ENCODE measurements around the gene PTPN14.

PTPN14 gene

GRCh38 chr1:214568328-214568727 lies 16.9 kb upstream of the PTPN14 start:
- DNase-seq (ENCODE audit: low read depth): no peak

GRCh38 chr1:214567481-214567980 lies 16.1 kb upstream of the PTPN14 start:
- DNase-seq (ENCODE audit: low read depth): no peak

- DNase-seq (ENCODE audit: low read depth): peak; percentile 97
These were observed 15.0 kb upstream of the PTPN14 start for GRCh38 chr1:214566158-214567104.

- DNase-seq (ENCODE audit: low read depth): no peak
These were observed 13.9 kb upstream of the PTPN14 start for GRCh38 chr1:214565310-214565709.

GRCh38 chr1:214563881-214564280 lies 12.5 kb upstream of the PTPN14 start:
- DNase-seq (ENCODE audit: low read depth): peak; percentile 51

GRCh38 chr1:214557952-214558735 lies 6.7 kb upstream of the PTPN14 start:
- DNase-seq (ENCODE audit: low read depth): peak; percentile 96

GRCh38 chr1:214553142-214553710 lies 1.8 kb upstream of the PTPN14 start:
- DNase-seq (ENCODE audit: low read depth): no peak

GRCh38 chr1:214552174-214552608 lies 789 bp upstream of the PTPN14 start:
- peak; percentile 84 for DNase-seq (ENCODE audit: low read depth)

GRCh38 chr1:214550857-214551435 lies 456 bp downstream of the PTPN14 start:
- DNase-seq (ENCODE audit: low read depth): peak; percentile 62

- DNase-seq (ENCODE audit: low read depth): peak; percentile 74
These were observed 1.2 kb downstream of the PTPN14 start for GRCh38 chr1:214550013-214550856.

GRCh38 chr1:214549604-214550003 lies 1.8 kb downstream of the PTPN14 start:
- DNase-seq (ENCODE audit: low read depth): no peak

GRCh38 chr1:214548988-214549387 lies 2.4 kb downstream of the PTPN14 start:
- DNase-seq (ENCODE audit: low read depth): peak; percentile 73

GRCh38 chr1:214548271-214548670 lies 3.1 kb downstream of the PTPN14 start:
- no peak for DNase-seq (ENCODE audit: low read depth)

GRCh38 chr1:214547747-214548146 lies 3.7 kb downstream of the PTPN14 start:
- DNase-seq (ENCODE audit: low read depth): no peak

- DNase-seq (ENCODE audit: low read depth): no peak
These were observed 4.3 kb downstream of the PTPN14 start for GRCh38 chr1:214546886-214547641.

GRCh38 chr1:214546084-214546483 lies 5.3 kb downstream of the PTPN14 start:
- DNase-seq (ENCODE audit: low read depth): no peak

GRCh38 chr1:214545293-214545692 lies 6.1 kb downstream of the PTPN14 start:
- DNase-seq (ENCODE audit: low read depth): no peak

- DNase-seq (ENCODE audit: low read depth): no peak
These were observed 6.6 kb downstream of the PTPN14 start for GRCh38 chr1:214544791-214545190.

- DNase-seq (ENCODE audit: low read depth): no peak
These were observed 8.9 kb downstream of the PTPN14 start for GRCh38 chr1:214542275-214543199.

Data from ELR (cell line).